Neuron (in vitro differentiated cells): ENCODE results near the gene ANKRD24.
"Not testable (repeated sequence)": the region's sequence is repeated elsewhere in the genome, so short reads cannot be mapped to it uniquely, and the experiment has no call there.

Source experiments
- H2AFZ ChIP-seq: one replicate; pipeline ENCODE4 v1.6.1; 2013; ENCODE audit warnings: low read depth, mild to moderate bottlenecking, inconsistent platforms, low read length, moderate library complexity
- H3K27me3 ChIP-seq: one replicate; pipeline ENCODE4 v1.6.1; 2013; ENCODE audit warnings: low read length; ENCODE audit not compliant: insufficient read depth
- H3K36me3 ChIP-seq: one replicate; pipeline ENCODE4 v1.6.1; 2013; ENCODE audit warnings: low read length; ENCODE audit not compliant: insufficient read depth
- H3K4me1 ChIP-seq: one replicate; pipeline ENCODE4 v1.6.1; 2013; ENCODE audit warnings: low read length; ENCODE audit not compliant: insufficient read depth
- H3K4me3 ChIP-seq: 2 replicates; pipeline ENCODE4 v1.5.1; 2013; ENCODE audit warnings: mild to moderate bottlenecking, low read length, moderate library complexity
- H3K9me3 ChIP-seq: one replicate; pipeline ENCODE4 v1.6.1; 2013; ENCODE audit warnings: low read length

The ANKRD24 gene

DNA sequence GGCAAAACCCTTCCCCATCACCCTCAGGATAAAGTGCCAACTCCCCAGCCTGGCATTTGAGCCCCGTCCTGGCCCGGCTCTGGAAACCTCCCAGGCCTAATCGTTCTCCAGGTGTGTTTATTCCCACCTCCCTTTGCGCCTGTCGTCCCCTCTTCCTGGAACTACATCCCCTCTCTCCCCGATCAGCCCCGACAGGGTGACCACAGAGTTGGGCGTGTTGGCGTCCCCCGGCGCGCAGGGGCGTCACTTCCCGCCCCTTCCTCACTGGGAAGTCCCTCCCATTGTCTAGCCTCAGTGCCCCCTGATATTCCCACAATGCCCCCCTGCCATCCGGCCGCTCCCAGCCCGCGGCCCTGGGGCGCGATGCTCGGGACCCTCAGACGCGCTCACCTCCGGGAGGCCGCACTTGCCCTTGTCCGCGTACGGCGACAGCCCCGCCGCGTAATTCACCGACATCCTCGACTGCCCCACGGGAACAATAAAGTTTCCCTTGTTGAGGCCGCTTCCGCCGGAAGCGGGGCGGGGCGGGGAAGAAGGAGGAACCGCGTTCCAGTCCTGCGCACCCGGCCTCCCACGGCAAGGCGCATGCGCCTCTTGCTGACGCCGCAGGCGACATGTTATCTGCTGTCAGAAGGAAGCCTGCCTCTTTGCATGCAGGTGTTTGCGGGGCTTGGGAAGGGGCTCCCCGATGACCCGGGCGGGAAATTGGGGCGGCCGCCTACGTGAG, at the start of gene ANKRD24, which contains the start of gene SIRT6:
TSS of gene ANKRD24 (plus strand) at position 606 of the 727 bp plus-strand sequence. CDS start 3,737 bp downstream, outside the sequence.
TSS of gene SIRT6 (minus strand) at position 480 of the 727 bp plus-strand sequence. CDS start at position 456, 24 bp downstream.
- H2AFZ ChIP-seq: peak within 1 kb of the TSS; percentile 48
- H3K27me3 ChIP-seq: no peaks in the 10 kb centered on the region
- H3K4me3 ChIP-seq: peak within 1 kb of the TSS; percentile 73
- peaks cover 18% of the 10 kb centered on the region for H3K36me3 ChIP-seq
- H3K4me1 ChIP-seq: no peaks in the 10 kb centered on the region
- H3K9me3 ChIP-seq: no peaks in the 10 kb centered on the region

DNA sequence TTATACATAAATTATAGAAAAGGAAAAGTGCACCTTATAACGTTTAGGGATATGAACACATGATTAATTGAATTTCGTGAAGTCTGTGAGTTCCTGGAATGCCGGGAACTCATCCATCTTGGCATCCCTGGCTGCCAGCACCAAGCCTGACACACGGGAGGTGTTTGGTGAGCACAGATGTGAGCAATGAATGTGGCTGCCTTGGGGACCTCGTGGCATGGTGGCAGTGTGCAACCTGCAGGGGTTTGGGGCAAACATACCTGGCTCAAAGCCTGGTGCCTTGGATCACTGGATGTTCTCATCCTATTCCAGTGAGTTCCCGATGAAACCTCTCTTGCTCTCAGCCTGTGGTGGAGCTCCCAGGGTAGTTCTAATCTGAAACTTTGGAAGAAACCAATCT, 48.1 kb upstream of the ANKRD24 start:
- H2AFZ ChIP-seq: no peak overlapping the region
- no peaks in the 10 kb centered on the region for H3K4me1 ChIP-seq
- no peaks in the 10 kb centered on the region for H3K27me3 ChIP-seq
- no peak overlapping the region for H3K4me3 ChIP-seq
- H3K9me3 ChIP-seq: no peaks in the 10 kb centered on the region
- no peaks in the 10 kb centered on the region for H3K36me3 ChIP-seq

DNA sequence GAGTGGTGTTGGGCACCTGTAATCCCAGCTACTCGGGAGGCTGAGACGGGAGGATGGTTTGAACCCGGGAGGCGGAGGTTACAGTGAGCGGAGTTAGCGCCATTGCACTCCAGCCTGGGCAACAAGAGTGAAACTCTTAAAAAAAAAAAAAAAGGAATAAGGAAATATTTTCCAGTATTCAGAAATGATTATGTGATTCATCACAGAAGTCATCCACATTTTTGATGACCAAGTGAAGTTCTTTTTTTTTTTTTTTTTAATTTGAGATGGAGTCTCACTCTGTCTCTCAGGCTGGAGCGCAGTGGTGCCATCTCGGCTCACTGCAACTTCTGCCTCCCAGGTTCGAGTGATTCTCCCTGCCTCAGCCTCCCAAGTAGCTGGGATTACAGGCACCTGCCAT, 47.1 kb upstream of the ANKRD24 start:
- not testable (repeated sequence) for H3K36me3 ChIP-seq, H3K9me3 ChIP-seq, H3K27me3 ChIP-seq, H3K4me1 ChIP-seq, H2AFZ ChIP-seq, H3K4me3 ChIP-seq

DNA sequence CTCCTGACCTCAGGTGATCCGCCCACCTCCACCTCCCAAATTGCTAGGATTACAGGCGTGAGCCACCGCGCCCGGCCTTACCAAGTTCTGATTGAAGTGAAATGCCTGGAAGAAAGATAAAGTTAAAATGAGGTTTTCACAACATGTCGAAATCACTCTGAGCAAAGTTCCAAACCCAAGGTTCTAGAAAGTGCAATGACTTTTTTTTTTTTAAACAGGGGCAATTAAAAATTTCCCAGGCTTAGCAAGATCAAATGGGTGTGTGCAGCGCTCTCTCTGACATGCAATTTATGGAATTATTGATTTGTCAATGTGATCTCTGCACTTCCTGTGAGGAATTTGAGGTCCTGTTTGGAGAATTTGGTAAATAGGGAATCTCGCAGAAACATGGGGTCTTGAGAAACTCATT, 45.8 kb upstream of the ANKRD24 start:
- Histone ChIP-seq H3K4me1 (no peaks in the 10 kb centered on the region), H3K9me3 (no peaks in the 10 kb centered on the region), H3K4me3 (no peak overlapping the region), H2AFZ (no peak overlapping the region), H3K36me3 (no peaks in the 10 kb centered on the region), H3K27me3 (no peaks in the 10 kb centered on the region)

DNA sequence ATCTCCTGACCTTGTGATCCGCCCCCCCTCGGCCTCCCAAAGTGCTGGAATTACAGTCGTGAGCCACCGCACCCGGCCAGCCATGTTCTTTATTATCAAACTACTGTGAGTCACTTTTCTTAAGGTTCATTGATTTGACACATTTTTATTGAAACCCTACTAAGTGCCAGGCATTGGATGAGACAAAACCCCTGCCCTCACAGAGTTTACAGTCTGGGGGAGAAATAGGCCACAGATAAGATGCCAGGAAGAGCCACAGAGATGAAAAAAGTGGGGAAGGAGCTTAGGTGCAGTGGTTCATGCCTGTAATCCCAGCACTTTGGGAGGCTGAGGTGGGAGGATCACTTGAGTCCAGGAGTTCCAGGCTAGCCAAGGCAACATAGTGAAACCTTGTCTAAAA, 44.0 kb upstream of the ANKRD24 start:
- Histone ChIP-seq H3K4me3 (no peak overlapping the region), H3K9me3 (no peaks in the 10 kb centered on the region), H3K4me1 (no peaks in the 10 kb centered on the region), H3K36me3 (no peaks in the 10 kb centered on the region), H2AFZ (no peak overlapping the region), H3K27me3 (no peaks in the 10 kb centered on the region)

DNA sequence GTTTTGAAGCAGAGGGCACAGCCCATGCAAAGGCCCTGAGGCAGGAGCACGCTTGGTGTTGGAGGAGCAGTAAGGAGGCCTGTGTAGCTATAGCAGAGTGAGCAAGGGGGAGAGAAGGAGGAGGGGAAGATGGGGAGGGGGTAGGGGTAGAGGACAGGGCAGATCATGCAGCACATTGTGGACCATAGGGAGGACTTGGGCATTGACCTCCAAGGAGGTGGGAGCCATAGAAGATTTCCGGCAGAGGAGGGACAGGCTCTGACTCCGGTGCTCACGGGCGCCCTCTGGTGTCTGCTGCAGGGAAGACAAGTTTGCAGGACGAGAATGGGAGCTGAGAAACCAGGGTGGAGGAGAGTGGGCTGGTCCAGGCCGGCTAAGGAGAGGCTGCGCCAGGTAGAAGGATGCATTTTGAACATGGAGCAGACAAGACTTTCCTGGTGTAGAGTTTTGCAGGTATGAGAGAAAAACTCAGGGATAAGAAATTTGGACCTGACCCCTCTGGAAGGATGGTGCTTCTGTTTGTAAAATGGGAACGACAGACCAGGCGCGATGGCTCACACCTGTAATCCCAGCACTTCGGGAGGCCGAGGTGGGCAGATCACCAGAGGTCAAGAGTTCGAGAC, 42.8 kb upstream of the ANKRD24 start:
- no peak overlapping the region for H2AFZ ChIP-seq
- no peaks in the 10 kb centered on the region for H3K27me3 ChIP-seq
- H3K4me3 ChIP-seq: no peak overlapping the region
- no peaks in the 10 kb centered on the region for H3K9me3 ChIP-seq
- no peaks in the 10 kb centered on the region for H3K4me1 ChIP-seq
- H3K36me3 ChIP-seq: no peaks in the 10 kb centered on the region

DNA sequence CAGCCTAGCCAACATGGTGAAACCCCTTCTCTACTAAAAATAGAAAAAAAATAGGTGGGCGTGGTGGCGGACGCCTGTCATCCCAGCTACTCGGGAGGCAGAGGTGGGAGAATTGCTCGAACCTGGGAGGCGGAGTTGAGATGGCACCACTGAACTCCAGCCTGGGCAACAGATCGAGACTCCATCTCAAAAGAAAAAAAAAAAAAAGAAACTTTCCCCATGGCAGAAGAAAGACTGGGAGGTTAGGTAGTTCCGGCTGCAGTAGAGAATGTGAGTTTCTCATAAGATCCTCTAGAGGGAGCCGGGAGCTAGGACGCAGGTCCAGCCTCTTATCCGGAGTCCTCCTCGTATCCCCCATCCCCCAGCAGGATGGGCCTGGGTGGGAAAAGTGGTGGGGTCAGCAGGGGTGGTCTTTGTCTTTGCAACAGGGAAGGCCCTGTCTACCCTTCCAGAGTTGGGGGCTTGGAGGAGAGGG, 42.2 kb upstream of the ANKRD24 start:
- Histone ChIP-seq H3K27me3 (no peaks in the 10 kb centered on the region), H3K36me3 (no peaks in the 10 kb centered on the region), H3K4me3 (no peak overlapping the region)

DNA sequence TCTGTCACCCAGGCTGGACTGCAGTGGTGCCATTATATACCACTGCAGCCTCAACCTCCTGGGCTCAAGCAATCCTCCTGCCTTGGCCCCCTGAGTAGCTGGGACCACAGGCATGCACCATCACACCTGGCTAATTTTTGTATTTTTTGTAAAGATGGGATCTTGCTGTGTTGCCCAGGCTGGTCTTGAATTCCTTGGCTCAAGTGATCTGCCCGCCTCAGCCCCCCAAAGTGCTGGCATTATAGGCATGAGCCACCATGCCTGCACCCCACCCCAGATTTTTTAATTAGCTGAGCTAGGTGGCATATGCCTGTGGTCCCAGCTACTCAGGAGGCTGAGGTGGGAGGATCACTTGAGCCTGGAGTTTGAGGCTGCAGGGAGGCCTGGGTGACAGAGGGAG, 39.6 kb upstream of the ANKRD24 start:
- H2AFZ ChIP-seq, H3K4me1 ChIP-seq, H3K27me3 ChIP-seq, H3K36me3 ChIP-seq, H3K4me3 ChIP-seq, H3K9me3 ChIP-seq: not testable (repeated sequence)

More for the DNA sequence above, 42.2 kb upstream of the ANKRD24 start:
- no peak overlapping the region for H2AFZ ChIP-seq
- no peaks in the 10 kb centered on the region for H3K9me3 ChIP-seq
- H3K4me1 ChIP-seq: no peaks in the 10 kb centered on the region

DNA sequence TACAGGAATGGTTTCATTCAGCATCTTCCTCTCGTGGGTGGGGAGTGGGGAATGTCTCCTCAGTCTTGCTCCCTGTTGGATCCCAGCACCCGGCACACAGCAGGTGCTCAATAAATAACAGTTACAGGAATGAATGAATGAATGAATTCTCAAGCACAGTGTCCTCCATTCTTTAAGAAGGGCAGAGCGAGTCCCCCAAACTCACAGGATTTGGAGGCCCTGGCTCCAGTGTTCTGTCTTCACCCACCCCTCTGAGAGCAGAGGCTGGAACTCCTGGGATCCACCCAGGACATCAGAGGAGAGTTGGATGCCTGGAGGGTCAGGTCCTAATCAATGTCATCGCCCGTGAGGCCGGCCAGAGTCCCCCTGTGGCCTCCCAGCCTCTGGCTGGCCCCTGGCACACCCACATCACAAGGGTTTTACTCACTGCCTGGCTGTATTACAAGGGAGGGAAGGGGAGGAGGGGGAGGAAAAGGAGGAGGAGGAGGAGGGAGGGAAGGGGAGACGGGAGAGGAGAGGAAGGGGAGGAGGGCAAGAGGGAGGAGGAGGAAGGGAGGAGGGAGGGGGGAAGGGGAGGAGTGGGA, 37.7 kb upstream of the ANKRD24 start:
- no peaks in the 10 kb centered on the region for H3K9me3 ChIP-seq
- H3K27me3 ChIP-seq: peaks cover 5% of the 10 kb centered on the region
- H3K36me3 ChIP-seq: no peaks in the 10 kb centered on the region
- no peak overlapping the region for H3K4me3 ChIP-seq
- H3K4me1 ChIP-seq: no peaks in the 10 kb centered on the region
- no peak overlapping the region for H2AFZ ChIP-seq

DNA sequence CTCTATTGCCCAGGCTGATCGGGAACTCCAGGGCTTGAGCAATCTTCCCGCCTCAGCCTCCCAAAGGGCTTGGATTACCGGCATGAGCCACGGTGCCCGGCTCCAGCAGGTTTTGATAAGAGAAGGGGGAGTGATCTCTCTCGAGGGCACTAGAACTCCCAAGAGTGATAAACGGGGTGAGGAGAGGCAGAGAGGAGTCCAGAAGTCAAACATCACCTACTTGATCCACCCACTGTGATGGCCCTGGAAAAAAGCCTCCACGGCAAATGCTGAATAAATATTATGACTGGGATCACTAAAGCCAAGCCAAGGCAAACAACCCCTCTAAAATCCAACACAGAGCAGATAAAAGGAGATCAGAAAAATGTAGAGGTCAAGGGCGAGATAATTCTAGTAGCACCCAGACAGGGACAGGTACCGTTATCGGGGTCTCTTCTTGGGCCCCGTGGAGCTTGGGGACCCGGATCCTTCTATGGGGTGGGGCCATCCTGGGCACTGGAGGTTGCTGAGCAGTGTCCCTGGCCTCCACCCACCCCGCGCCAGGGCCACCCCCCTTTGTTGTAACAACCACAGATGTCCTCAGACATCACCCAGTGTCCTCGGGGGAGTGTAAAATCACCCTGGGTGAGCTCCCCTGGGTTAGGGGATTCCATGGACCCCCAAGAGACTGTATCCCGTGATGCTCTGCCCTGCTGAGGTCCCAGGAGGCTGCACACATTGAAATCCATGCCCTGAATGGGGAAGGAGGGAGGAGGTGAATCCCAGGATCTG, 32.8 kb upstream of the ANKRD24 start:
- peaks cover 7% of the 10 kb centered on the region for H3K27me3 ChIP-seq
- H3K9me3 ChIP-seq: no peaks in the 10 kb centered on the region
- H2AFZ ChIP-seq: no peak overlapping the region
- no peaks in the 10 kb centered on the region for H3K4me1 ChIP-seq
- no peaks in the 10 kb centered on the region for H3K36me3 ChIP-seq
- H3K4me3 ChIP-seq: no peak overlapping the region

DNA sequence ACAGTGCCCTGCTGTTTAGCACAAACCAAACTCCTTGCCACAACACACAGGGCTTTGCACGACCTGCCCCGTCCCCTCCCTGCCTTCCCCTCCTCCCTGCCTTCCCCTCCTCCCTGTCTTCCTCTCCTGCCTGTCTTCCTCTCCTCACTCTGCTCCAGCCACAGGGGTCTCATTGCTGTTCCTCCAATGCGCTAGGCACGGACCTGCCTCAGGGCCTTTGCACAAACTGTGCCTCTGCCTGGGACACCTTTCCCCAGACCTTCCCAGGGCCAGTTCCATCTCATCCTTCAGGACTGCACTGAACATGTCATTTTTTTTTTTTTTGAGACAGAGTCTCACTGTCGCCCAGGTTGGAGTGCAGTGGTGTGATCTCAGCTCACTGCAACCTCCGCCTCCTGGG, 30.9 kb upstream of the ANKRD24 start:
- no peaks in the 10 kb centered on the region for H3K36me3 ChIP-seq
- H3K4me3 ChIP-seq: no peak overlapping the region
- H3K27me3 ChIP-seq: peaks cover 2% of the 10 kb centered on the region
- H3K9me3 ChIP-seq: no peaks in the 10 kb centered on the region
- no peaks in the 10 kb centered on the region for H3K4me1 ChIP-seq
- H2AFZ ChIP-seq: no peak overlapping the region

DNA sequence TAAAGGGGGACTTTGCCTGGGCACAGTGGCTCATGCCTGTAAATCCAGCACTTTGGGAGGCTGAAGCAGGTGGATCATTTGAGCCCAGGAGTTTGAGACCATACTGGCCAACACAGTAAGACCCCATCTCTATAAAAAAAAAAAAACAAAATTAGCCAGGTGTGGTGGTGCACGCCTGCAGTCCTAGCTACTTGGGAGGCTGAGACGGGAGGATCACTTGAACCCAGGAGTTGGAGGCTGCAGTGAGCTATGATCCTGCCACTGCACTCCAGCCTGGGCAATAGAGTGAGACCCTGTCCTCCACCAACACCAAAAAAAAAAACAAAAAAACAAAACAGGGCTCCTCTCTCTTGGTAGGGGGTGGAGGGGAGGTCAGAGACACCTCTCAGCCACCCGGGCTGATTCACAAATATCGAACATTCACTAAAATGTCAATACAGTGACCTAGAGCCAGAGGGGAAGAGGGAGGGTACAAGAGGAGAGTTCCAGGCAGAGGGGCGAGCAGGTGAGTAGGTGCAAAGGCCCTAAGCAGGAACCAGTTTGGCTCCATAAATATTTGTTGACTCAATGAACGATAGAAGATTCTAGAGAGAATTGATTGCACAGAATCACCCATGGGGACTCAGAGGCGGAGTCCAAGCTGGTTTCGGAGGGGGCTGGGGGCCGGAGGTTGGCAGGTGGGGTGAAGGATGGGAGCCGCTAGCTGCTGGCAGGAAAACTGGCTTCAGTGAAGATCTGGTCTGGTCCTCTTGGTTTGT, 30.1 kb upstream of the ANKRD24 start:
- no peaks in the 10 kb centered on the region for H3K9me3 ChIP-seq
- H2AFZ ChIP-seq: no peak overlapping the region
- H3K27me3 ChIP-seq: peaks cover 2% of the 10 kb centered on the region
- no peak overlapping the region for H3K4me3 ChIP-seq
- H3K36me3 ChIP-seq: no peaks in the 10 kb centered on the region
- H3K4me1 ChIP-seq: no peaks in the 10 kb centered on the region
